ENCODE results near the gene PCDHGA1. TPM values are rescaled to one million over a fixed set of nuclear protein-coding genes. Genes with fewer than 3 reads are reported as not detected.
A peak's percentile ranks its signal among the peaks of the same experiment; 100 is the strongest.
"Not testable (repeated sequence)": the region's sequence is repeated elsewhere in the genome, so short reads cannot be mapped to it uniquely, and the experiment has no call there.

PCDHGA1 gene
- total and polyA plus RNA-seq, 5 donors: 0.70 to 2.8 (median 1.8) TPM

GRCh38 chr5:141366016-141366896 is 35.9 kb downstream of the PCDHGA1 start:
- no peaks in the 10 kb centered on the region for H3K4me1 ChIP-seq (ENCODE audit: control insufficient read depth, insufficient read depth, low read length)
- DNase-seq (no peak), ATAC-seq (no peak)
- intact Hi-C loops (cut with DNase I): no loop called here
- H3K27ac ChIP-seq (ENCODE audit: low read length): no peak overlapping the region
- 30% methylated on average over 46 of the region's 46 CpGs for WGBS
- no peak overlapping the region for H3K4me3 ChIP-seq (ENCODE audit: low read length)
- no peaks in the 10 kb centered on the region for H3K27me3 ChIP-seq (ENCODE audit: control insufficient read depth, insufficient read depth)
- peaks cover 24% of the 10 kb centered on the region for H3K9me3 ChIP-seq (ENCODE audit: control insufficient read depth, low read length)

GRCh38 chr5:141369994-141370848 is 39.9 kb downstream of the PCDHGA1 start, which contains the start of gene PCDHGB3:
Gene PCDHGB3, plus strand, starts transcription at chr5:141370242. Its CDS starts 153 bp downstream, at chr5:141370395.
- peak; percentile 81 to 87 for ATAC-seq
- Histone ChIP-seq H3K4me3 (ENCODE audit: low read length) (peak within 1 kb of the TSS; percentile 39), H3K9me3 (ENCODE audit: control insufficient read depth, low read length) (peaks cover 23% of the 10 kb centered on the region), H3K27me3 (ENCODE audit: control insufficient read depth, insufficient read depth) (no peaks in the 10 kb centered on the region), H3K4me1 (ENCODE audit: control insufficient read depth, insufficient read depth, low read length) (no peaks in the 10 kb centered on the region), H3K27ac (ENCODE audit: low read length) (no peak within 1 kb of the TSS)
- intact Hi-C loops (cut with DNase I): loop anchor here in 1 of 4 donors (10.0 kb wide), 1 partner anchor 55 kb away; the partner anchor contains the start of gene PCDHGA11
- WGBS: 19% methylated on average over 32 of the region's 32 CpGs
- DNase-seq: peak in 2 of 3 donors; percentile 68 to 75

DNA sequence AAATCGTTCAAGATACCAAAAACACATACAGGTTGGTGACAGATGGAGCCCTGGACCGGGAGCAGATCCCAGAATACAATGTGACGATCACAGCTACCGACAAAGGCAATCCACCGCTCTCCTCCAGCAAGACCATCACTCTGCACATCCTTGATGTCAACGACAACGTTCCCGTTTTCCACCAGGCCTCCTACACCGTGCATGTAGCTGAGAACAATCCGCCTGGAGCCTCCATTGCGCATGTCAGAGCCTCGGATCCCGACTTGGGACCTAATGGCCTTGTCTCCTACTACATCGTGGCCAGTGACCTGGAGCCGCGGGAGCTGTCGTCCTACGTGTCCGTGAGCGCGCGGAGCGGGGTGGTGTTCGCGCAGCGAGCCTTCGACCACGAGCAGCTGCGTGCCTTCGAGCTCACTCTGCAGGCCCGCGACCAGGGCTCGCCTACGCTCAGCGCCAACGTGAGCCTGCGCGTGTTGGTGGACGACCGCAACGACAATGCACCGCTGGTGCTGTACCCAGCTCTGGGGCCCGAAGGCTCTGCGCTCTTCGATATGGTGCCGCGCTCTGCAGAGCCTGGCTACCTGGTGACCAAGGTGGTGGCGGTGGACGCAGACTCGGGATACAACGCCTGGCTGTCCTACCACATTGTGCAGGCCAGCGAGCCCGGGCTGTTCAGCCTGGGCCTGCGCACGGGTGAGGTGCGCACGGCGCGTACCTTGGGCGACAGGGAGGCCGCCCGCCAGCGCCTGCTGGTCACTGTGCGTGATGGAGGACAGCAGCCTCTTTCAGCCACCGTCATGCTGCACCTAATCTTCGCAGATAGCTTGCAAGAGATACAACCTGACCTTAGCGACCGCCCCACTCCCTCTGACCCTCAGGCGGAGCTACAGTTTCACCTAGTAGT is 41.5 kb downstream of the PCDHGA1 start:
- H3K4me1 ChIP-seq (ENCODE audit: control insufficient read depth, insufficient read depth, low read length): no peaks in the 10 kb centered on the region
- no peak overlapping the region for H3K27ac ChIP-seq (ENCODE audit: low read length)
- intact Hi-C loops (cut with DNase I): loop anchor here in 1 of 4 donors (10.0 kb wide), 1 partner anchor 53 kb away; the partner anchor contains the start of gene PCDHGA11
- H3K4me3 ChIP-seq (ENCODE audit: low read length): no peak overlapping the region
- DNase-seq (no peak), ATAC-seq (no peak)
- H3K9me3 ChIP-seq (ENCODE audit: control insufficient read depth, low read length): peaks cover 12% of the 10 kb centered on the region
- 31% methylated on average over 69 of the region's 69 CpGs for WGBS
- H3K27me3 ChIP-seq (ENCODE audit: control insufficient read depth, insufficient read depth): no peaks in the 10 kb centered on the region

DNA sequence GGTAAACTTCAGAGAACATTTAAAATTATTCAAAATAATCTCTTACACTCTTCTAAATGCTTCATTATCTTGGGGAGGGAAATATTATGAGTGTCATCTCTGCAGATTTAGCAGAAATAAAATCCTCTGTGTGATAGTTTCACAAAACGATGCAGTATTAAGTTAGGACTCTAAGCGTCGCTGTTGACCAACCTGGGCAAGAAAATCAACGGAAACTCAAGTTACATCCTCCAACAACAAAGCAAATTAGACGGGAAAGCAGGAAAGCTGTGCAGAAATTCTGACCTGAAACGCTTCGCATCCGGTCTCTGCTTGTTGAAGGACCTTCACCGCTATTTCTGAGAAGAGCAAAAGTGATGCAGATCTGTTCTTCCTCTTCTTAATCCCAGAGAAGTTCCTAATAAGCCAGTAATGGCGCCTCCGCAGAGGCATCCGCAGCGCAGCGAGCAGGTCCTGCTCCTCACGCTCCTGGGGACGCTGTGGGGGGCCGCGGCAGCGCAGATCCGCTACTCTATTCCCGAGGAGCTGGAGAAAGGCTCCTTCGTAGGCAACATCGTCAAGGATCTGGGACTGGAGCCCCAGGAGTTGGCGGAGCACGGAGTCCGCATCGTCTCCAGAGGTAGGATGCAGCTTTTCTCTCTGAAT is 43.5 kb downstream of the PCDHGA1 start, which contains the start of gene PCDHGA6:
TSS of gene PCDHGA6 (plus strand) at position 219 of the 645 bp plus-strand sequence. CDS start at position 412, 193 bp downstream.
- ATAC-seq (no peak), DNase-seq (no peak)
- Histone ChIP-seq H3K27me3 (ENCODE audit: control insufficient read depth, insufficient read depth) (no peaks in the 10 kb centered on the region), H3K4me3 (ENCODE audit: low read length) (peak within 1 kb of the TSS; percentile 1), H3K9me3 (ENCODE audit: control insufficient read depth, low read length) (peaks cover 12% of the 10 kb centered on the region), H3K27ac (ENCODE audit: low read length) (no peak within 1 kb of the TSS), H3K4me1 (ENCODE audit: control insufficient read depth, insufficient read depth, low read length) (no peaks in the 10 kb centered on the region)
- intact Hi-C loops (cut with DNase I): loop anchor here in 1 of 4 donors (10.0 kb wide), 1 partner anchor 51 kb away; the partner anchor contains the start of gene PCDHGA11
- 15% methylated on average over 27 of the region's 27 CpGs for WGBS

DNA sequence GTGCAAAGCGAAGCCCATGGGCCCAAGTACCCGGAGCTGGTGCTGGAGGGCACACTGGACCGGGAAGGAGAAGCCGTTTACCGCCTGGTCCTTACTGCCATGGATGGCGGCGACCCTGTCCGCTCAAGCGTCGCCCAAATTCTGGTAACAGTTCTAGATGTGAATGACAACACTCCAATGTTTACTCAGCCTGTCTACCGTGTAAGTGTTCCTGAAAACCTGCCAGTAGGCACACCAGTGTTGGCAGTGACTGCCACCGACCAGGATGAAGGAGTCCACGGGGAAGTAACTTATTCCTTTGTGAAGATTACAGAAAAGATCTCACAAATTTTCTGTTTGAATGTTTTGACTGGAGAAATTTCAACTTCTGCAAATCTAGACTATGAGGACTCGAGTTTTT is 44.3 kb downstream of the PCDHGA1 start:
- no peak for DNase-seq
- H3K9me3 ChIP-seq (ENCODE audit: control insufficient read depth, low read length): peaks cover 12% of the 10 kb centered on the region
- intact Hi-C loops (cut with DNase I): loop anchor here in 1 of 4 donors (10.0 kb wide), 1 partner anchor 50 kb away; the partner anchor contains the start of gene PCDHGA11
- 51% methylated on average over 14 of the region's 14 CpGs for WGBS
- no peak overlapping the region for H3K4me3 ChIP-seq (ENCODE audit: low read length)
- ATAC-seq: peak in 1 of 2 donors; percentile 35
- H3K27me3 ChIP-seq (ENCODE audit: control insufficient read depth, insufficient read depth): no peaks in the 10 kb centered on the region
- no peaks in the 10 kb centered on the region for H3K4me1 ChIP-seq (ENCODE audit: control insufficient read depth, insufficient read depth, low read length)
- H3K27ac ChIP-seq (ENCODE audit: low read length): no peak overlapping the region

- 47% methylated on average over 43 of the region's 48 CpGs for WGBS
- not testable (repeated sequence) for H3K4me3 ChIP-seq (ENCODE audit: low read length); H3K27me3 ChIP-seq (ENCODE audit: control insufficient read depth, insufficient read depth); H3K4me1 ChIP-seq (ENCODE audit: control insufficient read depth, insufficient read depth, low read length); DNase-seq; ATAC-seq; H3K27ac ChIP-seq (ENCODE audit: low read length)
- intact Hi-C loops (cut with DNase I): loop anchor here in 1 of 4 donors (10.0 kb wide), 1 partner anchor 49 kb away; the partner anchor contains the start of gene PCDHGA11
- peaks cover 11% of the 10 kb centered on the region for H3K9me3 ChIP-seq (ENCODE audit: control insufficient read depth, low read length)
These were observed 45.3 kb downstream of the PCDHGA1 start for GRCh38 chr5:141375444-141376155.

DNA sequence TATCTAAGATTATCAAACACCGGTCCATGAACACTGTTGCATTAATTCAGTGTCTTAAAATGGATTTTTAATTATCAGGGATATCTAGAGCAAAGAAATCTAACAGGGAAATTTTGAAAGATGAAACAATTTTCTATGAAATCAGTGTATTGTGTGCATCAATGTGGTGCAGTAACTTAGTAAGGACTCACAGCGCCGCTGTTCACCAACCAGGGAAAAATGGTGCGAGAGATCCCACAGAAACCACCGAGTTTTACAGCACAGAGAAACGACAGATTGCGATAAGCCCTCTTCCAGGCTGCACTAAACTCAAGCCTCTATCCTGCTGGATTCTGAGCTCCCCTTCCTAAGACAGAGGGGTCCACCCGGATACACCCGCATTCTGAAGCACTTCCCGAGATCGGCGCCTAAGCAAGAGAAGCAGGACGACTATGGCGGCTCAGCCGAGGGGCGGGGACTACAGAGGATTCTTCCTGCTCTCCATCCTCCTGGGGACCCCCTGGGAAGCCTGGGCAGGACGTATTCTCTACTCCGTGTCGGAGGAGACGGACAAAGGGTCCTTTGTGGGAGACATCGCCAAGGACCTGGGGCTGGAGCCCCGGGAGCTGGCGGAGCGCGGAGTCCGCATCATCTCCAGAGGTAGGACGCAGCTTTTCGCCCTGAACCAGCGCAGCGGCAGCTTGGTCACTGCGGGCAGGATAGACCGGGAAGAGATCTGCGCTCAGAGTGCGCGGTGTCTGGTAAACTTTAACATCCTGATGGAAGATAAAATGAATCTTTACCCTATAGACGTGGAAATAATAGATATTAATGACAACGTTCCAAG is 52.4 kb downstream of the PCDHGA1 start, which contains the start of gene PCDHGA7:
TSS of gene PCDHGA7 (plus strand) at position 274 of the 826 bp plus-strand sequence. CDS start at position 432, 158 bp downstream.
- H3K27me3 ChIP-seq (ENCODE audit: control insufficient read depth, insufficient read depth): no peaks in the 10 kb centered on the region
- H3K4me1 ChIP-seq (ENCODE audit: control insufficient read depth, insufficient read depth, low read length): no peaks in the 10 kb centered on the region
- intact Hi-C loops (cut with DNase I): no loop called here
- 13% methylated on average over 37 of the region's 37 CpGs for WGBS
- H3K9me3 ChIP-seq (ENCODE audit: control insufficient read depth, low read length): peaks cover 4% of the 10 kb centered on the region
- ATAC-seq: peak in 1 of 2 donors; percentile 32
- no peak for DNase-seq
- H3K27ac ChIP-seq (ENCODE audit: low read length): no peak within 1 kb of the TSS
- H3K4me3 ChIP-seq (ENCODE audit: low read length): peak within 1 kb of the TSS; percentile 58

GRCh38 chr5:141383345-141383744 is 53.0 kb downstream of the PCDHGA1 start:
- no peak for ATAC-seq
- H3K4me1 ChIP-seq (ENCODE audit: control insufficient read depth, insufficient read depth, low read length): no peaks in the 10 kb centered on the region
- DNase-seq: no peak
- peak overlapping the region; percentile 58 for H3K4me3 ChIP-seq (ENCODE audit: low read length)
- WGBS: 33% methylated on average over 21 of the region's 21 CpGs
- intact Hi-C loops (cut with DNase I): no loop called here
- H3K27ac ChIP-seq (ENCODE audit: low read length): no peak overlapping the region
- H3K9me3 ChIP-seq (ENCODE audit: control insufficient read depth, low read length): peaks cover 4% of the 10 kb centered on the region
- no peaks in the 10 kb centered on the region for H3K27me3 ChIP-seq (ENCODE audit: control insufficient read depth, insufficient read depth)

All from right cardiac atrium (tissue), 5 donors.